Neural progenitor cell (in vitro differentiated cells): ENCODE results near the gene PRICKLE2.

Experiments used
- CTCF ChIP-seq: fragments of 200-600 bp; sonication (generic); IDR thresholded peaks from 2 replicates; pipeline ENCODE4 v1.5.1; 2017; ENCODE audit warnings: antibody characterized with exemption, mild to moderate bottlenecking
- EZH2 ChIP-seq: fragments of 200-600 bp; sonication (generic); IDR thresholded peaks from 2 replicates; pipeline ENCODE4 v1.6.1; 2017; ENCODE audit warnings: antibody characterized with exemption, mild to moderate bottlenecking, moderate library complexity
- EZH2phosphoT487 ChIP-seq: fragments of 200-600 bp; sonication (generic); IDR thresholded peaks from 2 replicates; pipeline ENCODE4 v1.6.1; 2017; ENCODE audit warnings: antibody characterized with exemption

GRCh38 chr3:64203969-64204908 is 21.0 kb downstream of the PRICKLE2 start:
- no peak for TF ChIP-seq CTCF
- no peak for TF ChIP-seq EZH2phosphoT487
- no peak for TF ChIP-seq EZH2
